NOMO-1 treated with dmso at 0.1 percent for 144 hours (cell line): ENCODE results near the gene CADM1.

Experiments used
- DNase-seq: peaks from one replicate; lab custom pipeline; 2025; ENCODE audit not compliant: unreplicated experiment; lab: John Stamatoyannopoulos, UW

Gene CADM1

DNA sequence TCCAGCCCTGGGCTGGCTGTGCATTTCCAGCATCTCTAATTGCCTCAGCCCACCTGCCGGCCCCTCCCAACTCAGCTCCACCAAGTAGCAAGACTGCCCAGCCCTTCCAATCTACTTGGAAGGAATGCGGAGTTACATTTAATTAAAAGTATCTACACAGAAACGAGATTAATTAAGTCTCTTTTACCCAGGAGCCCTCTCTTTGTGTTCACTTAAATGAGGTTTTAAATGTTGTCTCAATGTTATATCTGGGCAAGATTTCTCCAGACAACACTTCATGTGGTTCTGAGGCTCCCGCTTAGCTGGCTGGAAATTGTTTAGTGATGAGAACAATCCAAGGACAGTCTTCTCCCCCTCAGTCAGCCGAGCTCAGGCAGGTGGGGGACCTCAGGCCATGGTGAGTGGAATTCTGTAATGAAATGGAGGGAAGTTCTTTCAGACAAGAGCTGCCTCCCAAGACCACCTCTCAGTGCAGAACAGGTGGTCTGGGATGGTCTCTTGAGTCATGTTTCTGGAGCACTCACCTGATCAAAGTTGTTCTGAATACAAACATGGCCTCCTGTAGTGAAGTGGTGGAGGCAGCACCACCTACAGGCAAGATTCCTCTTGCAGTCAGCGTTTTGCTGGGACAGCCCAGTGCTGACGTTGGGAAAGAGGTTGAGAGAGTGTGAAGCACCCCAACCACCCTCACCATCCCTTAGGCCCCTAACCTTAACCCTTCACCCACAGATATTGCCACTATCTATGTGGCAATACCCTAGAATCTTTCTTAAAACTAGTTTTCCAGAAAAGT lies 371.6 kb downstream of the CADM1 start:
- no peak for DNase-seq

DNA sequence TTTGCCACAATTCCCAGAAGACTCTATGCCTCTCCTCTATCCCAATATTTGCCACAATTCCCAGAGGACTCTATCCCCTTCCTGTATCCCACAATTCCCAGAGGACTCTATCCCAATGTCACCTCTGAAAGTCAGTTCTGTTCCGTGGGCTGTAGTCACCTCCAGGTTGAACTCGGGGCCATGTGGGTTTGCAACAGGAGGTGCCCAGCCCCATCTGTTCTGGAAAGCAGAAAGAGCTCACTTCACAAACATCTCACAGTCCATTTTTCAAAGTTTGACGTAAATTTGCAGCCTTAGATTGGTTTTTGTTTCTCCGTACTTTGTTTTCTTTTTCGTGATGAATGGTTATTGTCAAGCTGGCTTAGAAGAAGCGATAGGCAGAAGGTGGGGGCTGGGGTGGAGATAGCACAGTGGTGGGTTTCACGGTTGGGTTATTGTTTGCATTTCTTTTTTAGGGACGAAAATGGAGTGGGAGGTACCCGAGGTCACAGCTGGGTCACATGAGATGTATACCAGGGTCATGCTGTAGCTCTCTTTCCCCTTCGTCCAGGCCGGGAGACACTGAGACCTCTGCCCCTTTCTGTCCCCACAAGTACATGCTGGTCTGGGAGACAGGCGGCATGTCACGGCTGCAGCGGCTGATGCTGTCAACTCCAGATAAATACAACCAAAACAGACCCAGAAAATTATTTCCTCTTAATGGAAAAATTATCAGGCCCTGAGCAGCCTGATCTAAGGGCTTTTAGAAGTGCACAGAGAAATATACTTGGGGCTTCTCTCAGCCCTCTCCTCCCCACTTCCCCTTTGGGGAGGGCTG lies 374.5 kb downstream of the CADM1 start:
- DNase-seq = no peak

DNA sequence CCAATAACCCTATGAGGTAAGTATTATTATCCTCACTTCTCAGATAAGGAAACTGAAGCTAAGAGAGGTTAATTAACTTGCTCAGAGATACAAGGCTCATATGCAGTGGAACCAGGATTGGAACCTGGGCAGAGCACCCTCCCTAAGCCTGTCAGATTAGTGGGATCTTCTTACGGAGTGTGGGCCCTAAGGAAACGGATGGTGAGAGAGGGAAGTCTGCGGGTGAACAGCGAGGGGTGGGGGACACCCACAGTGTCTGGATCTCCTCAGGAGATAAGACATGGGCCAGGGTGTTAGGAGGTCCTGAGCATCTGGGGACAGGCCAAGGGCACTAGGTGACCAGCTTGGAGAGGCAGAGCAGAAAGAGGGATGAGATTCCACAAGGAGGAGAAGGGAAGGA lies 376.0 kb downstream of the CADM1 start:
- no peak for DNase-seq

DNA sequence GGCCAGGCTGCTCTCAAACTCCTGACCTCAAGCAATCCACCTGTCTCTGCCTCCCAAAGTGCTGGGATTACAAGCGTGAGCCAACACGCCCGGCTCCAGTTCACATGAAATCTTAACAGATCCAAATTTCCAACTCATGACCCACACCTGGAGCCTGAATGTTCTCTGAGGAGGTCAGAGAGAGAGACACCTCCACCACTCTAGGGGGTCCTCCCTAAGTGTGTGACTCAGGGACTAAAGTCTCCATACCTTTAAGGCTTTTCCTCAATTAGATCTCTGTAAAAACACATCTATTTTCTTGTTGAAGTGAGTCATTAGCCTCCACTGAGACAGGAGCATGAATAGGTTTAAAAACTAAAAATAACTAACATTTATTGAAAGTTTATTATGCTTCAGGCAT lies 376.4 kb downstream of the CADM1 start:
- DNase-seq = no peak

DNA sequence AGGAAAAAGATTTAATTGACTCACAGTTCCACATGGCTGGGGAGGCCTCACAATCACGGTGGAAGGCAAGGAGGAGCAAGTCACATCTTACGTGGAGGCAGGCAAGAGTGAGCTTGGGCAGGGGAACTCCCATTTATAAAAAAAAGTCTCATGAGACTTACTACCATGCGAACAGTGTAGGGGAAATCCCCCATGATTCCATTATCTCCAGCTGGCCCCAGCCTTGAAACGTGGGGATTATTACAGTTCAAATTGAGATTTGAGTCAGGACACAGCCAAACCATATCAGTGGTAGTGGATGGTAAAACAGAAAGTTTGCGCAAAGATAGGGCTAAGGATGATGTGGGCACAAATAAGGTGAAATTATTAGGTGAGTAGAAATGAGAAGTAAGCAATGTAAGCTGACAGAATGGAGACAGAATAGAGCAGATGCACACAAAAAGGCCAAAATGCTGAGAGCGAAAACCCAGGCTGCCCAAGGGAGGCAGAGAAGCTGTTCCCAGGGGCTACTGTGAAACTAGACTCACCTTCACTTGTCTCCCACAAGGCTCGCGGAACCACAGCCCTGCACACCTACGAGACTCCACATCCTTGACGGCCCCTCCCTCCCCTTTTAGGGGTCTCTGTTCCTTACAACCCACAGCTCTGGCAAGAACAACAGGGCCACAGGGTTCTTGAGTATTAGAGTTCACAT lies 377.6 kb downstream of the CADM1 start:
- DNase-seq = no peak

DNA sequence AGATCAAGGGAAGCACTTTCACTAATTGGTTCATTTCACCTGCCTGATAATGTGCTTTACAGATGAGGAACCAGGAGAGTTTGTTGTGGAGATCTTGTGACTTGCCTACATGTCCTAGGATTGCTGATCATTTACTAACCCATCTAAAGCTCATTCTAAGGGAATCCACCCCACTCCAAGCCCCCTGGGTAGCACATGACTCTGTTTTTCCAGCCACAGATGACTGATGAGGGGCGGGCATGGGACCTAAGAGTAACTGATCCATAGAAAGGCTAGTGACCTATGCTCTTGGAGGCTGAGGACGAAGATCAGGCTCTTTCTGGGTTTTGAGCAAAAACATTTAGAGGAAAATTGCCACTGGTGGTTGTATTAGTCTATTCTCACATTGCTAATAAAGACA lies 378.1 kb downstream of the CADM1 start:
- no peak for DNase-seq

DNA sequence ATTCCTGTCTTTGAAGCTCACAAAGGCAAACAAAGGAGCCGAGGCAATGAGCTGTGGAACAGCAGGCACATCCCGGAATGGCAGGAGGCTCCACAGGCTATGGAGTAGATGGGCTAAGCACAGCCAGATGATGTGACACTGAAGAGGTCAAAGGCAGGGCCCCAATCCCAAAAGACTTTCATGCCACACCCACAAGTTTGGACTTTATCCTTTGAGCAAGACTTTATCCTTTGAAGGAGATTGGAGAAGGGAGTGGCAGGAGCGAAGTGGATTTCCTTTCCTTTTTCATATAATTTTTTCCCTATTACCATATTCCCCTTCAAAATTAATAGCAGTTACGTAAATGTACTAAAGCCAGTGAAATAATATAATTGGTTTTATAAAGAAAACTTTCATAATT lies 379.4 kb downstream of the CADM1 start:
- DNase-seq = no peak

DNA sequence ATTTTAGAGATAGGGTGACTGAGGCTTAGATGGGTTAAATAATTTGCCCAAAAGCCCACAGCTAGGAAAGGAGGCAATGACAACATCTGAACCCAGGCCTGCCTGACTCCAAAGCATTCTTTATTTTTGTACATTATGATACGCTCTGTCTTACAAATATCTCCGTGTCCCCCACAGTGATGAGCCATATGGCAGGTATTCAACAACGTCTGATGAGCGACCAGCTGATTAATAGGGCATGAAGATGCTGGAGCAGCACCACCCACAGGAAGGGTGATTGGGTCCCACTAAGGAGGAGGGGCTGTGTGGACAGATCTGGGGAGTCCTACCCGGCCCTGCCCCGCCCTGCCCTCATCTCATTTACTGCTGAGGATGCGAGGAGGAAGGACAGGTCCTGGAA lies 380.6 kb downstream of the CADM1 start:
- no peak for DNase-seq

DNA sequence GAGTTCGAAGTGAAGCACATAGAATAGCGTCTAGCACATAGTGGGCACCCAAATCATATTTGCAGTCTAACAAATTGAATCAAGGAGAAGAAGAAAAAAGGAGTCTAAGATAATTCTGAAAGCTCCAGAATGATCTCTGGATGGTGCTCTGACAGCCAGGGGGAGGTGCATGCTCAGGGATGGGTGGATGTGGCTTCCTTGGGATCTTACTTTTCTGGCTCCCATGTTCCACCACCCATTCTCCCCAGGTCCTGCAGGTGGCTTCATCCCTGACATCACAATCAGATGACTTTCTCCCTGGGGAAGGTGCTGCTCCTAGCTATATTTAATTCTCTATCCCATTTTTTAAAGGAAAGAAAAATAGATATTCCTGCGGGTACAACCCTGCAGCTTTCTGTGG lies 381.9 kb downstream of the CADM1 start:
- no peak for DNase-seq
